ENCODE results near the gene POU5F1.

Gene POU5F1

DNA sequence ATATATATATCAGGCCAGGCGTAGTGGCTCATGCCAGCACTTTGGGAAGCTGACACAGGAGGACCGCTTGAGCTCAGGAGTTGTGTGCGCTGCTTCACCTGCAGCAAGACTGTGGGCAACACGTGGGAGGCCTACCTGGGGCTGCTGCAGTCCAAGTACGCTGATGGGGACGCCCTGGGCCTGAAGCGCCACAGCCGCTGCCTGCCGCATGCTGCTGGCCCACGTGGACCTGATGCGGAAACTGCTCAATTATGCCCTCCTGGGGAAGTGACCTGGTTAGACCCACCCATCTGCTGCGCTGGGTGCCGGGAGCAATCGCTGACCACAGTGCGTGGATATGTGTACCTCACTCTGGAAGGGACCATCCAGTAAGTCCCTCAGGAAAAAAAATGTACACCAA lies 29.8 kb downstream of the POU5F1 start:
- no peak for DNase-seq (ENCODE audit: low spot score)

GRCh38 chr6:31139599-31139998 lies 30.9 kb downstream of the POU5F1 start:
- no peak for DNase-seq (ENCODE audit: low spot score)

DNA sequence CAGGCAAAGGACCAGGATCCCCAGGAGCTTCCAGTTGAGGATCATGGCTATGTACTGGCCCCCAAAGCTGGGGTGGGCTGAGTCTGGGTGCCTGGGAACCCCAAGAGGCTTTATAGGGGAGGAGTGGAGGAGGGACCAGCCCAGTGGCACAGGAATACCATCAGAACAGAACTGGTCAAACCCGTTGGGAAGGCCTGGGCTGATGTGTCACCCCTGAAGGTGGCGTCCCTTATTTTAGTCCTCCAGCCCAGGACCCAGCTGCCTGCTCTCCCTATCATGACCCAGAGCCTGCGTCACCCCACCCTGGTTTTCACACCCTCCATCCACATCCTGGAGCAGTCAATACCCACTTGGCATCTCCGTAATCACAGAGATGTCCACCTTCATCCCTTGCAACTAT lies 31.5 kb downstream of the POU5F1 start, which contains the start of gene PSORS1C2:
Gene PSORS1C2 (minus strand): TSS at position 85 of the 400 bp plus-strand sequence. CDS start 40 bp downstream, at position 45.
- DNase-seq (ENCODE audit: low spot score): no peak

DNA sequence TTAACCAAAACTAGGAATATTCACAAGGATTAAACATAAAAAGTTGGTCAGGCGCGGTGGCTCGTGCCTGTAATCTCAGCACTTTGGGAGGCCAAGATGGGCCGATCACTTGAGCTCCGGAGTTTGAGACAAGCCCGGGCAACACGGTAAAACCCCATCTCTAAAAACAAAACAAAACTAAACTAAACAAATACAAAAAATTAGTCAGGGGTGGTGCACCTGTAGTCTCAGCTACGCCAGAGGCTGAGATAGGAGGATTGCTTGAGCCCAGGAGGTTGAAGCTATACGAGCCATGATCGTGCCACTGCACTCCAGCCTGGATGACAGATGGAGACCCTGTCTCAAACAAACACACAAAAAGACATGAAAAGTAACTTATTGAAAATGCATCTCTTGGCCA lies 34.8 kb downstream of the POU5F1 start:
- DNase-seq (ENCODE audit: low spot score): no peak

DNA sequence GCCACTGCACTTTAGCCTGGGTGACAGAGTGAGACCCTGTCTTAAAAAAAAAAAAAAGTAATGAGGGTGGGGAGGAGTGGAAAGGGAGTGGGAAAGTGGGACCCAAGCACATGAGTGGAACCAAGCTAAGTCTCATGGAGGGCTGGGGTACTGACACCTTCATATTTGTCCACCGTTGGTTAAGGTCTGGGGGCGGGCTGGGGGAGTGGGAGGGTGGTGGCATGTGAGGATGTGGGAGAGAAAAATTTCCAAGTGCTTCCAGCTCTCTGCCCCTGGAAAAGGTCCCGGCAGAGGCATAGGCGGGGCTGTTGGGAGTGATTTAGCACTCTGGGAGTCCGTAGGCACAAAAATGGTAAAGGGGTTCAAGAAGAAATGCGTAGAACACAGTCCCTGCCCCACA lies 37.7 kb downstream of the POU5F1 start:
- no peak for DNase-seq (ENCODE audit: low spot score)

DNA sequence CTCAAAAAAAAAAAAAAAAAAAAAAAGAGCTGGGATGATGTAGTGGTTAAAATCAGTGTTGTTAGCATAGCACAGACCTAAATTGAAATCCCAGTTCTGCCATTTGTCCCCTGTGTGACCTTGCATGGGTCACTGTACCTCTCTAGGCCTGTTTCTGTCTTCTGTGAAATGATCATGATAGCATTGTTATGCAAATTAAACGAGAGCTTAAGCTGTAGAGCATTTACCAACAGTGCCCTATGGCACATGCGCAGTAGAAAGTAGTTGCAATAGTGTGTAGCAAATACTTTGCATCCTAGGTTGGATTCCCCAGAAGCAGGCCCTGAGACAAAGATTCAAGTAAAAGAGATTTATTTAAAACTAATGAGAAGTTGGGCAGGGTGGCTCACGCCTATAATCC lies 38.9 kb downstream of the POU5F1 start:
- no peak for DNase-seq (ENCODE audit: low spot score)

- DNase-seq (ENCODE audit: low spot score): no peak
These were observed 39.7 kb downstream of the POU5F1 start for GRCh38 chr6:31130751-31131150.

- no peak for DNase-seq (ENCODE audit: low spot score)
These were observed 41.4 kb downstream of the POU5F1 start for GRCh38 chr6:31129130-31129529.

- peak; percentile 59 for DNase-seq (ENCODE audit: low spot score)
These were observed 42.3 kb downstream of the POU5F1 start for GRCh38 chr6:31128093-31128676.

DNA sequence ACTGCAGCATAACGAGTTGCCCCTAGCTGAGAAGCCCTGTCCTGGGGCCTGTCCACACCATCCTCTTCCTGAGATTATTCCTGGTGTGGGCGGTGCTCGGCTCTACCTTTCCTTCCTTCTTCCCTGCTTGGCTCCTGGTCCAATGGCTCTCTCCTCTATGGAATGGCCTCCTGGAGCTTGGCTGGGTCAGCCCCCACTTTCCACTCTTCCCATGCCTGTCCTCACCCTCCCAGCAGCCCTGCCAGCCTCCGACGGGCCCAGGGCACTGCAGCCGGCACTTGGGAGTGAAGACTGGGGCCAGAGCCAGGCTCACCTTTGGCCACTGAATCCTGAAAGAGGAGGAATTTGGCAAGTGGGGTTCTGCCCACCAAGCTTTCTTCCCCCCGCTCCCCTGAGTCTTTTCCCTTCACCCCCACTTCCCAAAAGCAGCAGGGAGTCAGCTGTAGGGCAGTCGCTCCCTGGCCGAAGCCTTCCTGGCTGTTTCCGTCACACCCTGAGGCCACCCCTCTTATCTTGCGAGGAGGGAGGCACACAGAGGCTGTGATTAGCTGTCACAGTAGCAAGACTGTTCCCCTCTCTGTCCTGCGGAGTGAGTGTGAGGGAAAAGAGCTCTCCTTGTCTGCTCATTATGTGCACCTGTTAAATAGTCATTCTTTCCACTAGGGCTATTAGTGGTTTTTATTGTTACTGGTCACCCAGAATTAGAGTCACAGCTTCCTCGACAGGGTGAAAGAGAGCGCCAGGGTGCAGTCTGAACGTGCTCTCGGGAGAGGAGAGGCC lies 43.9 kb downstream of the POU5F1 start:
- DNase-seq (ENCODE audit: low spot score): no peak

DNA sequence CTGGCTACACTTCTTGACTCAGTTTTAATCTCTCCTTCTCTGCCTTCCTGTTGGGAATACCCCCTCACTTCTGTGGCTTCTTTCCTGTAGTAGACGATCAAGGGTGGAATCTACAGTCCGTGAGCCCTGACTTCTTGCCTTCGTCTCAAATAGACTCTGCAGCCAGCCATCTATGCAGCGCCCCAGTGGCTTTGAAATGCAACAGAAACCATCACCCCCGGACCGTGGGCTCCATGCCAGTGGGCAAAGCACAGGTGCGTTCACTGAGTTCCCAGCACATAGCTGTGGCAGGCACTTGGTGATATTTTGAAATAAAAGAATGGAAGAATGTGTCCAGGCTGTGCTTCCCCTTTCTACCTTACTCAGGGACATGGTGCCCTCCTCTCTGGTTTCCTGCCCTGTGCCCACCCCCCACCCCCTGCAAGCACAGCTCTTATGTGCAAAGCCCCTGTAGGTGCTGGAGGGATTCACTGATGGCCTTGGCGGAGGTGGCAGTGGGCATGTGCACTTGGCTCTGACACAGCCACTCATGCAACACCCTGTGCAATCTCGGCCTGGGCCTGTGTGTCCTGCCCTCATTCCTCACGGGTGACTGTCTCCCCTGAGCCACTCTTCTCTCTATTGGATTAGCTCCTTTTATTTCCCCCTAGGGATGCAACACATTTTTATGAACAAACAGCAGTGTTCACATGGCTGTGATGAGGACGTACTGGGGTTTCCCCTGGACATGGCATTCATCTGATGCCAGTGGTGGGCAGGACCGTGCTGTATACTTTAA lies 44.7 kb downstream of the POU5F1 start:
- no peak for DNase-seq (ENCODE audit: low spot score)

DNA sequence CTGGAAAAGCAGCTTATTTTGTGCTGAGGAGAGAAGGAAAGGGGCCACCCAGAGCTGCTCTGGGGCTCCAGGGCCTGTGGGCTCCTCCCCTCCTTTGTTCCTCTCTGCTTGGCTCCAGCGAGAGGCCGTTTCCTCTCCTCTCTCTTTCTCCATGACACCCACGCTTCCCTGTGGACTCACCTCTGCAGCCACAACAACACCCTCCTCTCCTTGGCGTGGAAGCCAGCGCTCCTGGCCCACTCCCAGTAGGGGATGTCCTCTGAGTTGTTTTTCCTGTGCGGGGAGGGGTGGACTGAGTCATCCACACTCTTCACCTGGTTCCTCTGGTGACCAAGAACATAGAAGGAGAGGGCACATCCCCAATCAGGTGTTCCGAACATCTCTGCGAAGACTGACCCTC lies 45.3 kb downstream of the POU5F1 start:
- DNase-seq (ENCODE audit: low spot score): no peak

- no peak for DNase-seq (ENCODE audit: low spot score)
These were observed 47.4 kb downstream of the POU5F1 start for GRCh38 chr6:31122791-31123706.

GRCh38 chr6:31121131-31121790 lies 49.2 kb downstream of the POU5F1 start:
- no peak for DNase-seq (ENCODE audit: low spot score)

- no peak for DNase-seq (ENCODE audit: low spot score)
These were observed 50.1 kb downstream of the POU5F1 start, which contains the start of gene CDSN for GRCh38 chr6:31120151-31120915. Gene CDSN, minus strand, starts transcription at chr6:31120446. Its CDS starts 27 bp downstream, at chr6:31120419.

GRCh38 chr6:31118178-31118577 lies 52.3 kb downstream of the POU5F1 start:
- no peak for DNase-seq (ENCODE audit: low spot score)

DNA sequence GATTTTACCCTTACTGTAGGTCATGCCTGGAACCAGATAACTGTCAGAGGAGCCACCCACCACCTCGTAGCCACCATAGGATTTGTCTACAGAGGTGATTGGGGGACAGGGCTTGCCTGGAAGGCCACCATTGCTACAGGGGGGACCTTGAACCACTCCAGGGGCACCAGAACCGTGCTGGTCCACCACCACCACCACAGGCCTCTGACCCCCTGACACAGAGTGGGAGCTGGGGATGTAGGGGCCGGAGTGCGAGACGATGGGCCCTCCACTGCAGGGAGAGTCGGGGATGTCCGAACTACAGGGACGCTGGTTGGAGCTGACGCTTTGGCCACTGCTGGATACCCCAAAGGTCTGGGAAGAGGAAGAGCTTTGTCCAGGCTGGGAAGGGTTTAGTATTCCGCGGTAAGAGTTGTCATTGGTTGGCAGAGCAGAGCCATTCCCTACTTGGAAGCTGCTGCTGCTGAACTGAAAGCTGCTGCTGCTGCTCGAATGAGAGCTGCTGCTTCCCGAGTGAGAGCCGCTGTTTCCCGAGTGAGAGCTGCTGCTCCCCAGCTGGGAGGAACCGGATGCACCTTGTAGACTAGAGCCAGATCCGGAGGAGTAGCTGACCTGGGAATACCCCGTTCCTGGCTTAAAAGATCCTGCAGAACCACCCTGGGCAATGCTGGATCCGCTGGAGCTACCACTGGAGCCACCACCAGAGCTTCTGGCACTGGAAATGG lies 53.7 kb downstream of the POU5F1 start:
- no peak for DNase-seq (ENCODE audit: low spot score)

GRCh38 chr6:31115941-31116560 lies 54.4 kb downstream of the POU5F1 start:
- DNase-seq (ENCODE audit: low spot score): no peak

Data from HuH-7.5 (cell line).